CD4-positive, alpha-beta memory T cell (primary cell): ENCODE results near the gene GMEB2. TPM values are rescaled to one million over a fixed set of nuclear protein-coding genes. Genes with fewer than 3 reads are reported as not detected.
"Not testable (repeated sequence)": the region's sequence is repeated elsewhere in the genome, so short reads cannot be mapped to it uniquely, and the experiment has no call there.

Experiments
- CTCF ChIA-PET: fragments of 350-600 bp; sonication (Branson Sonifier 250); formaldehyde crosslinking; loops from one replicate; lab custom pipeline; 2021; ENCODE audit warnings: inconsistent platforms; ENCODE audit not compliant: partially characterized antibody; lab: Charles Lee
- POLR2A ChIA-PET: fragments of 350-600 bp; sonication (Branson Sonifier 250); formaldehyde crosslinking; loops from one replicate; lab custom pipeline; 2021; ENCODE audit not compliant: partially characterized antibody; lab: Charles Lee
- DNase-seq, 5 donors: peaks; one replicate each; pipeline versions ENCODE4 v3.0.0 to v3.0.0-alpha.2; 2020 to 2022; ENCODE audit warnings: mixed read lengths in 1 of 5
- H3K27ac ChIP-seq: one replicate; pipeline ENCODE4 v1.7.0; 2013; ENCODE audit warnings: low read depth, low read length
- H3K27me3 ChIP-seq: 2 replicates; pipeline ENCODE4 v1.7.0; 2013; ENCODE audit warnings: mild to moderate bottlenecking, low read length, moderate library complexity; ENCODE audit not compliant: insufficient read depth
- H3K36me3 ChIP-seq: 2 replicates; pipeline ENCODE4 v1.7.0; 2013; ENCODE audit warnings: mild to moderate bottlenecking, low read length, moderate library complexity; ENCODE audit not compliant: insufficient read depth
- H3K4me1 ChIP-seq: 2 replicates; pipeline ENCODE4 v1.7.0; 2013; ENCODE audit warnings: mild to moderate bottlenecking, low read length, moderate library complexity; ENCODE audit not compliant: insufficient read depth
- H3K4me3 ChIP-seq, 2 donors: one replicate each; pipeline ENCODE4 v1.7.0; 2013; ENCODE audit warnings: low read length in 2 of 2, mild to moderate bottlenecking in 1 of 2
- H3K9me3 ChIP-seq, 2 donors: one replicate each; pipeline ENCODE4 v1.7.0; 2013; ENCODE audit warnings: low read length in 2 of 2, control low read depth in 1 of 2; ENCODE audit not compliant: control insufficient read depth in 1 of 2
- H3K27ac Mint-ChIP-seq, 7 donors: one replicate each; pipeline ENCODE4 v1.8.0; 2020 to 2021; ENCODE audit warnings: mixed read lengths in 7 of 7, mild to moderate bottlenecking in 6 of 7, inconsistent platforms in 3 of 7, moderate library complexity in 3 of 7
- H3K27me3 Mint-ChIP-seq, 2 donors: one replicate each; pipeline ENCODE4 v1.8.0; 2020 to 2021; ENCODE audit warnings: mixed read lengths in 2 of 2
- H3K36me3 Mint-ChIP-seq, 2 donors: one replicate each; pipeline ENCODE4 v1.8.0; 2020 to 2021; ENCODE audit warnings: mixed read lengths in 2 of 2, inconsistent platforms in 1 of 2, mild to moderate bottlenecking in 1 of 2
- H3K4me1 Mint-ChIP-seq, 4 donors: one replicate each; pipeline ENCODE4 v1.8.0; 2020 to 2021; ENCODE audit warnings: mixed read lengths in 4 of 4, mild to moderate bottlenecking in 1 of 4
- H3K4me3 Mint-ChIP-seq, 8 donors: one replicate each; pipeline ENCODE4 v1.8.0; 2020 to 2021; ENCODE audit warnings: mixed read lengths in 8 of 8, mild to moderate bottlenecking in 7 of 8, moderate library complexity in 6 of 8, inconsistent platforms in 3 of 8
- H3K9me3 Mint-ChIP-seq, 8 donors: one replicate each; pipeline ENCODE4 v1.8.0; 2020 to 2021; ENCODE audit warnings: mixed read lengths in 8 of 8, mild to moderate bottlenecking in 5 of 8, inconsistent platforms in 3 of 8, moderate library complexity in 1 of 8
- intact Hi-C: fragments of 100-400 bp; cut with micrococcal nuclease; formaldehyde crosslinking; loops from one replicate; pipeline ENCODE4 v1.15.1; 2023
- polyA plus RNA-seq, 2 donors: library from polyadenylated mRNA; unstranded; fragments of 300-500 nt; fragmentation: Illumina TruSeq; gene quantifications; one replicate each; pipeline ENCODE4 v1.2.3, GENCODE V29; 2021
- total RNA-seq, 2 experiments: library from RNA; stranded (reverse); gene quantifications; one replicate each; pipeline ENCODE4 v1.2.3, GENCODE V29; 2021

GMEB2 gene
- total and polyA plus RNA-seq, 4 experiments from 2014 or later = 4.5 to 26.4 (median 20.5) TPM

DNA sequence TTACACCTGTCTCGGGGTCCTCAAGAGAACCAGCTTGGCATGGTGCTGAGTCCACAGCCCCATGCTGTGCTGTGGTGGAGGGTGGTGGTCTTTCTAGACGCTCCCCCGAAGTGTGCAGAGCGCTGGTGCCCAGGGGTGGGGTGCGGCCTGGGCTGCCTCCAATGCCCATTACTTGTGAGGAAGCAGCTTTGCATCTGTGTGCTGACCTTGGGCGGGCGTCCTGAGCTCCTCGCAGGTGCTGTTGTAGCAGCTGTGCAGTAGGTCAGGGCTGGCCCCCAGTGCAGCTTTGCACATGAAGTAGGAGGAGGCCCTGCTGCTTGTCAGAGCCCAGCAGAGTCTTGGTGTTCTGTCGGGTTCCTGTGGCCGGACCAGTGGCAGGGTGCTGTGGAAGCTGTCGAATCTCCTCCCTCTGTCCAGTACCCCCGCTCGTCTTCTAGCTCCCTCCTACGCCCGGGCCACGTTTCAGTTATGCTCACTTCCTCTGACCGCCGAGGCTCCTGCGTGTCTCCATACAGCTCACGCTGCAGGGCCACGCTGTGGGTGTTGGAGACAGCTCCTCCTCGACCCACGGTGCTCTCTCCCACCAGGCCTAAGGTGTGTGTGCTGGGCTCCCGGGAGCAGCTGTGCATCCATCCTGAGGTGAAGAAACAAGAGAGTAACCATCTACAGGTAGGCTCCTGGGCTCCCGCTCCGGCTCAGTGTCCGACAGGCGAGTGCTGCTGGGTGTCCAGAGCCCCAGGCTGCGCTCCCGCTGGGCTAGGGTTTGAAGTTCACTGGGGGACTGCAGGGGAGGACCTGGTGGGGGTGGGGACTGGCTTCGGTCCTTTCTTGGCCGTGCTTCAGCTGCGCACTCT lies 35.3 kb upstream of the GMEB2 start:
- POLR2A ChIA-PET = interaction anchor here (1.2 to 1.4 kb wide), 3 partner anchors 9 to 78 kb away, joined by 3 to 7 read pairs (median 3); partner anchors contain the start of gene STMN3
- H3K27ac Mint-ChIP-seq = no peak overlapping the region
- H3K27me3 ChIP-seq = no peaks in the 10 kb centered on the region
- CTCF ChIA-PET = interaction anchor here (1.5 to 1.6 kb wide), 3 partner anchors 20 to 124 kb away, joined by 3 to 5 read pairs (median 4); partner anchors contain the start of gene LIME1
- no peaks in the 10 kb centered on the region for H3K9me3 ChIP-seq
- H3K4me1 ChIP-seq = peaks cover 20% of the 10 kb centered on the region
- peaks cover 6 to 30% (median 12%) of the 10 kb centered on the region in 4 donors for H3K4me1 Mint-ChIP-seq
- no peak overlapping the region for H3K4me3 ChIP-seq
- intact Hi-C loops = no loop called here
- DNase-seq = no peak
- H3K9me3 Mint-ChIP-seq = no peaks in the 10 kb centered on the region
- H3K36me3 ChIP-seq = peaks cover 7% of the 10 kb centered on the region
- H3K27me3 Mint-ChIP-seq = no peaks in the 10 kb centered on the region
- H3K4me3 Mint-ChIP-seq = no peak overlapping the region
- H3K36me3 Mint-ChIP-seq = peaks cover 8 to 27% of the 10 kb centered on the region in 2 donors
- H3K27ac ChIP-seq = no peak overlapping the region

DNA sequence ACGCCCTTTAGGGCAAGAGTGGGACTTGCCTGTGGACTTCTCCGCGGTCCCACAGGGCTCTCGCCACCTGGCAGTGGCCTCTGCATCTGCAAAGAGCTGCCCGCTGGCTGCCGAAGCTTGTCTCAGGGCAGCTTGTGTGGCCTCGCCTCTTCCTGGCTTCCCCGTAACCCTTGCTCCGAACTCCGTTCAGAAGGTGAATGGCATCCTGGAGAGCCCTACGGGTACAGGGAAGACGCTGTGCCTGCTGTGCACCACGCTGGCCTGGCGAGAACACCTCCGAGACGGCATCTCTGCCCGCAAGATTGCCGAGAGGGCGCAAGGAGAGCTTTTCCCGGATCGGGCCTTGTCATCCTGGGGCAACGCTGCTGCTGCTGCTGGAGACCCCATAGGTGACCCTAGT lies 34.2 kb upstream of the GMEB2 start:
- H3K36me3 Mint-ChIP-seq = peaks cover 8 to 21% of the 10 kb centered on the region in 2 donors
- POLR2A ChIA-PET = interaction anchor here (0.8 to 1.2 kb wide), 2 partner anchors 25 to 75 kb away, joined by 3 read pairs; partner anchors contain the start of gene LIME1
- H3K4me3 Mint-ChIP-seq = no peak overlapping the region
- H3K4me1 Mint-ChIP-seq = peaks cover 6 to 35% (median 12%) of the 10 kb centered on the region in 4 donors
- DNase-seq = no peak
- Histone ChIP-seq H3K4me3 (no peak overlapping the region), H3K27ac (no peak overlapping the region), H3K4me1 (peaks cover 21% of the 10 kb centered on the region), H3K27me3 (no peaks in the 10 kb centered on the region), H3K36me3 (peaks cover 4% of the 10 kb centered on the region), H3K9me3 (no peaks in the 10 kb centered on the region)
- intact Hi-C loops = no loop called here
- H3K9me3 Mint-ChIP-seq = no peaks in the 10 kb centered on the region
- no peaks in the 10 kb centered on the region for H3K27me3 Mint-ChIP-seq
- CTCF ChIA-PET = interaction anchor here (1.5 to 1.6 kb wide), 3 partner anchors 19 to 123 kb away, joined by 3 to 5 read pairs (median 4); partner anchors contain the start of gene LIME1
- H3K27ac Mint-ChIP-seq = no peak overlapping the region

DNA sequence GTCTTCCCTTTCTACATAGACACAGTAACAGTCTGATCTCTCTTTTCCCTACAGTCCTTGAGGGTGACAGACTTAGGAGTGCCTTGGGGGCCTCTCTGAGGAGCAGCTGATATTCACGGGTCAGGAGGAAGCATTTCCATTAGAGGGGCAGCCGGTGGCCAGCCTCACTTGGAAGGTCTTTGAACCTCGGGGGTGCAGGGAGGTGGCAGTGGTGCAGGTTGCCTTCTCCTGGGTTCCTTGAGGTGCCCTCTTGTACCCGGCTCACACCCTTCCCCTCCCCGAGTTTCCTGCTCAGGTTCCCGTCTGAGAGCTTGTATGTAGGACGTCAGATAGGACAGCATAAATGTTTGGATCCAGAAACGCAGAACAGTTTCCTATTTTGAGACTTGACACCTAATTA lies 33.7 kb upstream of the GMEB2 start:
- ChIA-PET POLR2A (interaction anchor here (0.8 kb wide), 1 partner anchor 76 kb away, joined by 3 read pairs; the partner anchor contains the start of gene LIME1), CTCF (interaction anchor here (1.5 to 1.6 kb wide), 3 partner anchors 19 to 122 kb away, joined by 3 to 5 read pairs (median 4); partner anchors contain the start of gene LIME1)
- Mint-ChIP-seq H3K36me3 (peaks cover 8 to 17% of the 10 kb centered on the region in 2 donors), H3K4me1 (peaks cover 6 to 35% (median 12%) of the 10 kb centered on the region in 4 donors), H3K9me3 (no peaks in the 10 kb centered on the region), H3K27me3 (no peaks in the 10 kb centered on the region), H3K4me3 (peak overlapping the region in 2 of 8 donors; percentile 17 to 58), H3K27ac (no peak overlapping the region)
- H3K36me3 ChIP-seq = peaks cover 4% of the 10 kb centered on the region
- no peaks in the 10 kb centered on the region for H3K9me3 ChIP-seq
- intact Hi-C loops = no loop called here
- no peak overlapping the region for H3K27ac ChIP-seq
- H3K4me1 ChIP-seq = peaks cover 21% of the 10 kb centered on the region
- no peak overlapping the region for H3K4me3 ChIP-seq
- H3K27me3 ChIP-seq = no peaks in the 10 kb centered on the region
- no peak for DNase-seq

DNA sequence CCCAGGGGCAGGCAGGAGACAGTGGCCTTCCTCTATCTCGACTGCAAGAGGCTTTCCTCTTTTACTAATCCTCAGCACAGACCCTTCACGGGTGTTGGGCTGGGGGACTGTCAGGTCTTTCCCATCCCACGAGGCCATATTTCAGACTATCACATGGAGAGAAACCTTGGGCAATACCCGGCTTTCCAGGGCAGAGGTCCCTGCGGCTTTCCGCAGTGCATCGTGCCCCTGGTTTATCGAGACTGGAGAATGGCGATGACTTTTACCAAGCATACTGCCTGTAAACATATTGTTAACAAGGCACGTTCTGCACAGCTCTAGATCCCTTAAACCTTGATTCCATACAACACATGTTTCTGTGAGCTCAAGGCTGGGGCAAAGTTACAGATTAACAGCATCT lies 33.3 kb upstream of the GMEB2 start:
- CTCF ChIA-PET = interaction anchor here (1.5 kb wide), 1 partner anchor 18 kb away, joined by 5 read pairs; no protein-coding TSS in a partner anchor
- peak overlapping the region in 7 of 8 donors; percentile 11 to 92 (median 51) for H3K4me3 Mint-ChIP-seq
- POLR2A ChIA-PET = interaction anchor here (0.8 kb wide), 1 partner anchor 76 kb away, joined by 3 read pairs; the partner anchor contains the start of gene LIME1
- peak overlapping the region in 1 of 7 donors; percentile 38 for H3K27ac Mint-ChIP-seq
- H3K27ac ChIP-seq, H3K27me3 Mint-ChIP-seq, intact Hi-C loops, H3K4me3 ChIP-seq, H3K36me3 ChIP-seq, H3K27me3 ChIP-seq, H3K9me3 ChIP-seq, H3K9me3 Mint-ChIP-seq, DNase-seq: not testable (repeated sequence)
- H3K4me1 ChIP-seq = peaks cover 26% of the 10 kb centered on the region
- peaks cover 8 to 17% of the 10 kb centered on the region in 2 donors for H3K36me3 Mint-ChIP-seq
- H3K4me1 Mint-ChIP-seq = peaks cover 6 to 35% (median 12%) of the 10 kb centered on the region in 4 donors

DNA sequence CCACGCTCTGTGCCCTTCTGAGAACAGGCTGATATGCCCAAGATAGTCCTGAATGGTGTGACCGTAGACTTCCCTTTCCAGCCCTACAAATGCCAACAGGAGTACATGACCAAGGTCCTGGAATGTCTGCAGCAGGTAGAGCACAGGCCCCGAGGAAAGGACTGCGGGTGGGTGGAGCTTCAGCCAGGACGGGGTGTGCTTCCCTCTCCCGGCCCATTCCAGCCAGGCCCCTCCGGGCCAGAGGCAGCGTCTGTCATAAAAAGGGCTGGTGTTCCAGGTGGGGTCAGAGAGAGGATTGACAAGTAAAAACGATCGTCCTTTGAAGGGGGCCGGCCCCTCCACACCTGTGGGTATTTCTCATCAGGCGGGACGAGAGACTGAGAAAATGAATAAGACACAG lies 32.5 kb upstream of the GMEB2 start:
- Histone ChIP-seq H3K9me3 (no peaks in the 10 kb centered on the region), H3K36me3 (peaks cover 4% of the 10 kb centered on the region), H3K4me3 (peak overlapping the region in 1 of 2 donors; percentile 97), H3K27ac (no peak overlapping the region), H3K4me1 (peaks cover 34% of the 10 kb centered on the region), H3K27me3 (no peaks in the 10 kb centered on the region)
- Mint-ChIP-seq H3K9me3 (no peaks in the 10 kb centered on the region), H3K27ac (no peak overlapping the region), H3K4me1 (peaks cover 11 to 40% (median 17%) of the 10 kb centered on the region in 4 donors), H3K36me3 (peaks cover 8 to 15% of the 10 kb centered on the region in 2 donors), H3K27me3 (no peaks in the 10 kb centered on the region), H3K4me3 (peak overlapping the region; percentile 36 to 98 (median 96))
- ChIA-PET POLR2A (interaction anchor here (1.7 to 2.0 kb wide), 2 partner anchors 20 to 297 kb away, joined by 6 to 18 read pairs; partner anchors contain the start of gene UCKL1), CTCF (no interaction called here)
- no peak for DNase-seq
- intact Hi-C loops = loop anchor here (5.0 kb wide), 1 partner anchor 403 kb away; the partner anchor contains the start of gene TCEA2

DNA sequence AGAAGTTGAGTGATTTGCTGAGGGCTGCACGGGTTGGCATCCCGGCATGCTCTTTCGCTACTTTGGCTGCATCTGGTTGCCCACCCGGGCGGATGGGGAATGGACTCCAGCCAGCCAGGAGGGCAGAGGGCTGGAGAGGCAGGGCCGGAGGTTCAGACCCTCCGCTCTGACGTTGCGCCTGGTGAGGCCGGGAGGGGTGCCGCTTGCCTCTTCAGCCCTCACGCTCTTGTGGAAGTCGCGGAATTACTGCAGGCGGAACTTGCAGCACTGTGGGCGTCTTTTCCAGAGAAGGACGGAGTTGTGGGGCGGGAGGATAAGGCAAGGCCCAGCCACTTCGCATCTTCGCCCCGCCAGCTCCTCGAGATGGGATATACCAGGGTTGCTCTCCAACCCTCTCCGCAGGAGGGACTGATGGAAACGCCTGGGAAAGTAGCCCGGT lies 31.9 kb upstream of the GMEB2 start:
- peaks cover 4% of the 10 kb centered on the region for H3K36me3 ChIP-seq
- Mint-ChIP-seq H3K4me3 (peak overlapping the region; percentile 92 to 98 (median 96)), H3K4me1 (peaks cover 16 to 46% (median 23%) of the 10 kb centered on the region in 4 donors), H3K27ac (peak overlapping the region; percentile 94 to 98 (median 96)), H3K27me3 (no peaks in the 10 kb centered on the region), H3K36me3 (peaks cover 8 to 15% of the 10 kb centered on the region in 2 donors), H3K9me3 (no peaks in the 10 kb centered on the region)
- intact Hi-C loops = loop anchor here (1.0 to 5.0 kb wide), 7 partner anchors 31 to 404 kb away; partner anchors contain the start of genes ARFRP1, GMEB2, TCEA2 and TPD52L2
- H3K27ac ChIP-seq = peak overlapping the region; percentile 75
- peak in 1 of 5 donors; percentile 55 for DNase-seq
- ChIA-PET POLR2A (interaction anchor here (0.6 to 3.9 kb wide), 25 partner anchors 10 to 321 kb away, joined by 3 to 35 read pairs (median 6); partner anchors contain the start of genes ARFRP1, GMEB2, HELZ2 and LIME1), CTCF (interaction anchor here (0.8 to 1.5 kb wide), 9 partner anchors 10 to 461 kb away, joined by 3 to 6 read pairs (median 3); partner anchors contain the start of genes ARFRP1, PTK6 and ZGPAT)
- peak overlapping the region; percentile 91 to 97 for H3K4me3 ChIP-seq
- H3K27me3 ChIP-seq = no peaks in the 10 kb centered on the region
- no peaks in the 10 kb centered on the region for H3K9me3 ChIP-seq
- peaks cover 40% of the 10 kb centered on the region for H3K4me1 ChIP-seq
